Measurements from ENCODE around the gene GM2A.
"Not testable (repeated sequence)": the region's sequence is repeated elsewhere in the genome, so short reads cannot be mapped to it uniquely, and the experiment has no call there.

Gene GM2A

DNA sequence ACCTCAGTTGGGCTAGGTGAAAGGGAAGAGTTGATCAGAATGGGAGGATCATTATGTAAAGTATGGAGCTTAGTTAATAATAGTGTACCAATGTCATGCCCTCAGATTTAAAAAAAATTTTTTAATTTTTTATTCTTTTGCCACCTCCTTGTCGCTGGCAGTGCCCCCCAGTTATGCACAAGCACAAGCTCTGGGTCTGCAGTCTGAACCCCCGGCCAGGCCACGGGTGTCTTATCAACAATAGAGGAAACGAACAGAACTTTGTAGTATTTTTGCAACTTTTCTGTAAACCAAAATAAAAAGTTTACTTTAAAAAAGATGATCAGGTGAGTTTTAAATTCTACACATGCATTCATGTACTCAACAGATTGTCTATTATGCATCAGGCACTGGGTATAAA lies 1.4 kb upstream of the GM2A start:
- Histone ChIP-seq H3K9me3 (ENCODE audit: control insufficient read depth, low read length) (no peaks in the 10 kb centered on the region), H3K27ac (ENCODE audit: low read depth, low read length, severe bottlenecking) (no peak overlapping the region), H3K4me3 (ENCODE audit: extremely low read depth, insufficient read depth, low read length, poor library complexity, severe bottlenecking) (no peak overlapping the region), H3K4me1 (ENCODE audit: control insufficient read depth, insufficient read depth, low read length, poor library complexity, severe bottlenecking) (no peaks in the 10 kb centered on the region), H3K36me3 (ENCODE audit: control insufficient read depth, insufficient read depth, low read length) (no peaks in the 10 kb centered on the region)
- WGBS, 2 experiments (ENCODE audit: insufficient coverage in 2 of 2) = 86 to 100% methylated on average over 1 to 3 of the region's 4 CpGs

DNA sequence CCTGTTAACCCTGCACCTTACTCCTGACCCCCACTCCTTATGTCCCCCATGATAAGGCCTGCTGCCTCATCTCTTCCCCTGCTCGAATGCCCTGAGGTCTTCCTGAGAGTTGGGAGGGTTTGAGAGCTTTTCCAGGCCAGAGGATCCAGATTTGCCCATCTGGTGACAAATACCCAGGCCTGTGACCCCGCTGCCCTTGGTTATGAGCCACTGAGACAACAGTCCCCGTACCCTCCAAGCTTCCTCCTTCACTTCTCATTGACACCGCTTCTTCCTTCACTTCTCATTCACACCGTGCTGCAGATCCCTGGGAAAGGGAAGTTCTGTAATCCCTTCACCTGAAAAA lies 593 bp downstream of the GM2A start:
- Histone ChIP-seq H3K4me3 (ENCODE audit: extremely low read depth, insufficient read depth, low read length, poor library complexity, severe bottlenecking) (peak overlapping the region; percentile 59), H3K36me3 (ENCODE audit: control insufficient read depth, insufficient read depth, low read length) (no peaks in the 10 kb centered on the region), H3K4me1 (ENCODE audit: control insufficient read depth, insufficient read depth, low read length, poor library complexity, severe bottlenecking) (peaks cover 12% of the 10 kb centered on the region), H3K27ac (ENCODE audit: low read depth, low read length, severe bottlenecking) (peak overlapping the region; percentile 30), H3K9me3 (ENCODE audit: control insufficient read depth, low read length) (no peaks in the 10 kb centered on the region)
- 32 to 33% methylated on average over 3 to 4 of the region's 5 CpGs for WGBS, 2 experiments (ENCODE audit: insufficient coverage in 2 of 2)

DNA sequence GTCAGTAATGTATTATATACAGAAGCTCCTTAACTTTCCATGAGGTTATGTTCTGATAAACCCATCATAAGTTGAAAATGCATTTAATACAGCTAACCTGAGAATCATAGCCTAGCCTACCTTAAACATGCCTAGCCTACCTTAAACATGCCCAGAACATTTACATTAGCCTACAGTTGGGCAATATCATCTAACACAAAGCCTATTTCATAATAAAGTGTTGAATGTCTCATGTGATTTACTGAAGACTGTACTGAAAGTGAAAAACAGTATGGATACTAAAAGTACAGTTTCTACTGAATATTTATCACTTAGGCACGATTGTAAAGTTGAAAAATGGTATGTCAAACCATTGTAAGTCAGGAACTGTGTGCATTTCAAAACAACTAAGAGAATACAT lies 1.6 kb downstream of the GM2A start:
- Histone ChIP-seq H3K4me1 (ENCODE audit: control insufficient read depth, insufficient read depth, low read length, poor library complexity, severe bottlenecking) (peaks cover 12% of the 10 kb centered on the region), H3K27ac (ENCODE audit: low read depth, low read length, severe bottlenecking) (no peak overlapping the region), H3K9me3 (ENCODE audit: control insufficient read depth, low read length) (no peaks in the 10 kb centered on the region), H3K36me3 (ENCODE audit: control insufficient read depth, insufficient read depth, low read length) (no peaks in the 10 kb centered on the region), H3K4me3 (ENCODE audit: extremely low read depth, insufficient read depth, low read length, poor library complexity, severe bottlenecking) (no peak overlapping the region)
- WGBS, 2 experiments (ENCODE audit: insufficient coverage in 2 of 2) = no CpG with 5 or more reads among the region's 1 CpG

DNA sequence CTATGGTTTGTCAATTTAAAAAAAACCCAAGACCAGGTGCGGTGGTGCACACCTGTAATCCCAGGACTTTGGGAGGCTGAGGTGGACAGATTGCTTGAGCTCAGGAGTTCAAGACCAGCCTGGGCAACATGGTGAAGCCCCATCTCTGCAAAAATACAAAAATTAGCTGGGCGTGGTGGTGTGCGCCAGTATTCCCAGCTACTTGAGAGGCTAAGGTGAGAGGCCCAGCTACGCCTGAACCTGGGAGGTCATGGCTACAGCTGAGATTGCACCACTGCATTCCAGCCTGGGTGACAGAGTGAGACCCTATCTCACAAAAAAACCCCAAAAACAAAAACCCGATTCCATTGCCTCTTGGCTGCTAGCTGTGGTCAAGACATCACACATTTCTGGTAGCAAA lies 2.0 kb downstream of the GM2A start:
- not testable (repeated sequence) for H3K9me3 ChIP-seq (ENCODE audit: control insufficient read depth, low read length); H3K4me3 ChIP-seq (ENCODE audit: extremely low read depth, insufficient read depth, low read length, poor library complexity, severe bottlenecking); H3K27ac ChIP-seq (ENCODE audit: low read depth, low read length, severe bottlenecking); H3K36me3 ChIP-seq (ENCODE audit: control insufficient read depth, insufficient read depth, low read length)
- H3K4me1 ChIP-seq (ENCODE audit: control insufficient read depth, insufficient read depth, low read length, poor library complexity, severe bottlenecking) = peaks cover 12% of the 10 kb centered on the region
- 96 to 100% methylated on average over 3 to 4 of the region's 5 CpGs for WGBS, 2 experiments (ENCODE audit: insufficient coverage in 2 of 2)

DNA sequence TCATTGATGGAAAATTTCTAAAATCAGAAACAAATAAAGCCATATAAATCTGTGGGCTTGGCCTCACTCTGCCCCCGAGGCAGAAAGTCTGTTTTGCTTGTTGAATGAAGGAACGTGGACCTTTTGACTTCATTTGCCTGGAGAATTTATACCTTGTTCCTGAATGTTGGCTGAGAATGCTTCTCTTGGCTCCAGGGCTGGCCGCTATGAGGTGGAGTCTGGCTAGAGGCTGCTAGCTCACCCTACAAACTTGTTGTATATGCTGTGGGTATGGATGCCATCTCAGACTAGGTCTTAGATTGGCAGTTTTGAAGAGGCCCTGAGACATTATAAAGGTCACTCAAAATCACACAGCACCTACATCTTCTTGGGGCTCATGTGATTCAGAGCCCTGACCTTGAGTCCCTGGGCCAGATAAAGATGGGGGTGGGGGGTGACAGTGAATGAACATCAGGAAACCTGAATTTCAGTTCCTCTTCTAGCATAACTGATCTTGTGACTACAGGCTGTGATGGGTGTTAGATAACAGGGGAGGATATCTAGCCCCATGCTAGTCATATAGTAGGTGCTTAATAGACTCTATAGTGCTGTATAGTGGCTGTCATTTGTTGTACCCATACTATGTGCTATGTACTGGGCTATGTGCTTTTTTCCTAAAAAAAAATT lies 2.8 kb downstream of the GM2A start:
- Histone ChIP-seq H3K27ac (ENCODE audit: low read depth, low read length, severe bottlenecking) (no peak overlapping the region), H3K4me3 (ENCODE audit: extremely low read depth, insufficient read depth, low read length, poor library complexity, severe bottlenecking) (no peak overlapping the region), H3K9me3 (ENCODE audit: control insufficient read depth, low read length) (no peaks in the 10 kb centered on the region), H3K4me1 (ENCODE audit: control insufficient read depth, insufficient read depth, low read length, poor library complexity, severe bottlenecking) (peaks cover 12% of the 10 kb centered on the region), H3K36me3 (ENCODE audit: control insufficient read depth, insufficient read depth, low read length) (no peaks in the 10 kb centered on the region)
- WGBS, 2 experiments (ENCODE audit: insufficient coverage in 2 of 2) = 92% methylated on average over 2 of the region's 3 CpGs; no CpG with 5 or more reads in 1 of the 2 experiments

DNA sequence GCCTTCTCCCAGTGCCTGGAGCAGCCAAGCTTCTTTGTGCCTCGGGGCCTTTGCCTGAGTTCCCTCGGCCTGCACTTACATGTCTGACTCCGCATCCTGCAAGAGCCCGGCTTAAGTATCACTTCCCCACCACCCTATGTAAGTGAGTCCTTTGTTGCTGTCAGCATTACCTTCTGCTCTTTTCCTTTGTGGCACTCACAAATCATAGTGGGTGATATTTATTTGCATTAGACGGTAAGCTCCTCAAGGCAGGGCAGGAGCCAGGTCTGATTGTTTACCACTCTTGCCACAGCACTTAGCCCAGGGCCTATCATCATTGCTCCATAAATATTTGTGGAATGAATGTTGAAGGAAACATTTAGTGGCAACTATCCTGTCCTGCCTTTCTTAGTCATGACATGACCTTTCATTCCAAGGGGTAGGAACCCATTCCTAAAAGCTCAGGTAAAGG lies 4.8 kb downstream of the GM2A start:
- peak overlapping the region; percentile 64 for H3K27ac ChIP-seq (ENCODE audit: low read depth, low read length, severe bottlenecking)
- no peaks in the 10 kb centered on the region for H3K36me3 ChIP-seq (ENCODE audit: control insufficient read depth, insufficient read depth, low read length)
- no peaks in the 10 kb centered on the region for H3K9me3 ChIP-seq (ENCODE audit: control insufficient read depth, low read length)
- 93 to 94% methylated on average over 2 to 3 of the region's 5 CpGs for WGBS, 2 experiments (ENCODE audit: insufficient coverage in 2 of 2)
- no peak overlapping the region for H3K4me3 ChIP-seq (ENCODE audit: extremely low read depth, insufficient read depth, low read length, poor library complexity, severe bottlenecking)
- peaks cover 12% of the 10 kb centered on the region for H3K4me1 ChIP-seq (ENCODE audit: control insufficient read depth, insufficient read depth, low read length, poor library complexity, severe bottlenecking)

DNA sequence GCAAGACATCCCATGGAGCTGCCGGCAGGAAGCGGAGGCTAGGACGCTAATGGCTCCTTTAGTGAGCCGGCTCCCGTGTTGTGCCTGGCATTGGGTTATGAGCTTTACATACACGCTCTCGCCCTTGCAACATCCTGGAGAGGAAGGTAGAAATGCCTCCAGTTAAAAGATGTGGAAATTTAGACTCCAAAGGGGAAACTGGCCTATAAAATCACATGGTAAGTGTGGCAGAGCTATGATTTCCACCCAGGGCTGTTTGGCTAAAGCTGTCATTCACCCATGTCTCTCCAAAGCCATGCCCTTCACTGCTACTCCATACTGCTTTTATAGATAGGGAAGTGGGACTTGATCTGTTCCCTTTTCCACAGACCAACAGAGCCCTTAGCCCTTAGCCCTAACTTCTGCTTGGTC lies 5.2 kb downstream of the GM2A start:
- H3K27ac ChIP-seq (ENCODE audit: low read depth, low read length, severe bottlenecking) = no peak overlapping the region
- WGBS, 2 experiments (ENCODE audit: insufficient coverage in 2 of 2) = 84 to 94% methylated on average over 6 to 7 of the region's 7 CpGs
- no peaks in the 10 kb centered on the region for H3K36me3 ChIP-seq (ENCODE audit: control insufficient read depth, insufficient read depth, low read length)
- no peak overlapping the region for H3K4me3 ChIP-seq (ENCODE audit: extremely low read depth, insufficient read depth, low read length, poor library complexity, severe bottlenecking)
- peaks cover 12% of the 10 kb centered on the region for H3K4me1 ChIP-seq (ENCODE audit: control insufficient read depth, insufficient read depth, low read length, poor library complexity, severe bottlenecking)
- H3K9me3 ChIP-seq (ENCODE audit: control insufficient read depth, low read length) = no peaks in the 10 kb centered on the region

DNA sequence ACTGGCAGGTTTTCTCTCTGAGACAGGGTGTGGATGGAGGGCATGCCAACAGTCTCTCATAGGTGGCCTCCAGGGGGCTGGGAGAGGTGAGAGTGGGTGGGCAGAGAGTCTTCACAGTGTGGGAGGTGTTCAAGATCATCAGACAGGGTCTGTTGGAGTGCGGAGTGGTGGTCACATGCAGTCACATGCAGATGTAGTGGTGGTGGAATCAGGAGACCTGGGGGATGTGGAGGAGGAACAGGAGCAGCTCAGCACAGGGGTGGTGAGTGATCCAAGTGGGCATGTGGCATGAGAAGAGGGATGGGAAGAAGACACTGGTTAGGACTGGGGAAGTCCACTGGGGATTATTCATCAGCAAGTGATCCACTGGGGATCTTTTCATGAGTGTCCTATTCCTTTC lies 5.8 kb downstream of the GM2A start:
- Histone ChIP-seq H3K4me3 (ENCODE audit: extremely low read depth, insufficient read depth, low read length, poor library complexity, severe bottlenecking) (no peak overlapping the region), H3K36me3 (ENCODE audit: control insufficient read depth, insufficient read depth, low read length) (no peaks in the 10 kb centered on the region), H3K4me1 (ENCODE audit: control insufficient read depth, insufficient read depth, low read length, poor library complexity, severe bottlenecking) (peaks cover 12% of the 10 kb centered on the region), H3K27ac (ENCODE audit: low read depth, low read length, severe bottlenecking) (no peak overlapping the region), H3K9me3 (ENCODE audit: control insufficient read depth, low read length) (no peaks in the 10 kb centered on the region)
- WGBS, 2 experiments (ENCODE audit: insufficient coverage in 2 of 2) = 0% methylated on average over 1 of the region's 1 CpG; no CpG with 5 or more reads in 1 of the 2 experiments

DNA sequence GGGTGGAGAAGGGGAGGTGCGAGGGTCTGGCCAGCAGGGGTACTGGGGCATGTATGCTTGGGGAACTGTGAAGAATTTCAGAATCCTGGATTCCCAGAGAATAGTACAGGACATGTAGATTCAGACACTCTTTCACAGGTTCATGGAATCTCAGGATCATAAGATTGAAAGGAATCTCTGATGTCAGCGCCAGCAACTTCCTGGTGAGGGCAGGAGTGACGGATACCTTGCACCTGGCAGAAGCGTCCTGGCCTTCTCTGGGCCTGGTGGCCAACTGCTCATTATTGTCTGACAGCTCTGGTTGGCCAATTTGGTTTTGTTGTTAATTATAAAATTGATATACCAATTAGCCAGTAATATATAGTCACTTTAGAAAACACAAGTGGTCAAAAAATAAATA lies 6.9 kb downstream of the GM2A start:
- Histone ChIP-seq H3K27ac (ENCODE audit: low read depth, low read length, severe bottlenecking) (no peak overlapping the region), H3K4me3 (ENCODE audit: extremely low read depth, insufficient read depth, low read length, poor library complexity, severe bottlenecking) (no peak overlapping the region)
- WGBS, 2 experiments (ENCODE audit: insufficient coverage in 2 of 2) = 96 to 100% methylated on average over 1 to 4 of the region's 4 CpGs

DNA sequence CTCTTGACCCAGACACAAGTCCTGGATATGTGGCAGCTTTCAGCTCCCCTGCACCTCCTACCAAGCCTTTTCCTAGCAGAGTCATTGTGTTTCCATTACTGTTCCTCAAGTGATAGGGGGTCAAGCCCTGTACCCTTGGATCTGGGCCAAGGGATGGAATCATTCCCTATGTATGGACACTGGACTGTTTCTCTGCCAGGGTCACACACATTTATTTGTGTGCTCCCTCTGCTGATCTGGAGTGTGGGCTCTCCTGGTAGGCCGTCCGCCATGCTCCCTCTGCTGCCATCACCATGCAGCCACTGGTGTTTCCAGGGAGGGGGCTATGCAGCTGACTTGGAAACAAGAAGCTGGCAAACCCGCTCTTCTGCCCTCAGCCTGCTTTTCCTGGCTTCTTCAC lies 9.5 kb downstream of the GM2A start:
- Histone ChIP-seq H3K4me3 (ENCODE audit: extremely low read depth, insufficient read depth, low read length, poor library complexity, severe bottlenecking) (no peak overlapping the region), H3K9me3 (ENCODE audit: control insufficient read depth, low read length) (no peaks in the 10 kb centered on the region), H3K27ac (ENCODE audit: low read depth, low read length, severe bottlenecking) (no peak overlapping the region), H3K36me3 (ENCODE audit: control insufficient read depth, insufficient read depth, low read length) (peaks cover 9% of the 10 kb centered on the region), H3K4me1 (ENCODE audit: control insufficient read depth, insufficient read depth, low read length, poor library complexity, severe bottlenecking) (peaks cover 8% of the 10 kb centered on the region)
- 92 to 93% methylated on average over 3 of the region's 3 CpGs for WGBS, 2 experiments (ENCODE audit: insufficient coverage in 2 of 2)

More for the DNA sequence above, 6.9 kb downstream of the GM2A start:
- Histone ChIP-seq H3K36me3 (ENCODE audit: control insufficient read depth, insufficient read depth, low read length) (no peaks in the 10 kb centered on the region), H3K4me1 (ENCODE audit: control insufficient read depth, insufficient read depth, low read length, poor library complexity, severe bottlenecking) (peaks cover 12% of the 10 kb centered on the region), H3K9me3 (ENCODE audit: control insufficient read depth, low read length) (no peaks in the 10 kb centered on the region)

DNA sequence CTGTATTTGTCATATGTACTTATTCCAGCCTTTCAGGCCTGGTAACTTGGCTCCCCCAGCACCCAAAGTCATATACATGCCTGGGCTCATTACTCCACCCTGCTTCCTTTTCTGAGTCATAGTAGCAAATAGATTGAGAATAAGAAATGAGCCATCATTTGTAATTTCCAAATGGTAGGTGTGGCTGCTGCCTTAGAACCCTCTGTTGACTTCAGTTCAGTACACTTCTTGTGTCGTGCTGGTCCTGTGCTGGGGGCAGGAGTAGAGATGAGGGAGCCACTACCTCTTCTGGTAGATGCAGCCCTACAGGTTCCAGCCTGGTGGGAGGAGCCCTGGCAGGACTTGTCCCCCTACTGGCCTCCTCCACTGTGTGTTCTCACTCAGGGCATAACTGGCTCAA lies 11.1 kb downstream of the GM2A start:
- H3K4me3 ChIP-seq (ENCODE audit: extremely low read depth, insufficient read depth, low read length, poor library complexity, severe bottlenecking) = no peak overlapping the region
- peaks cover 9% of the 10 kb centered on the region for H3K36me3 ChIP-seq (ENCODE audit: control insufficient read depth, insufficient read depth, low read length)
- no peaks in the 10 kb centered on the region for H3K9me3 ChIP-seq (ENCODE audit: control insufficient read depth, low read length)
- H3K27ac ChIP-seq (ENCODE audit: low read depth, low read length, severe bottlenecking) = no peak overlapping the region
- 75 to 92% methylated on average over 1 of the region's 1 CpG for WGBS, 2 experiments (ENCODE audit: insufficient coverage in 2 of 2)
- H3K4me1 ChIP-seq (ENCODE audit: control insufficient read depth, insufficient read depth, low read length, poor library complexity, severe bottlenecking) = peaks cover 2% of the 10 kb centered on the region

Measured in mesodermal cell (in vitro differentiated cells).